HG03442 (cell line): Measurements from ENCODE around the gene RPL35A.
"Not testable (repeated sequence)": the region's sequence is repeated elsewhere in the genome, so short reads cannot be mapped to it uniquely, and the experiment has no call there.

Experiments
- ATAC-seq: cut with Tn5 transposase; IDR thresholded peaks from one replicate; pipeline ENCODE4 v1.9.1; 2021; ENCODE audit warnings: mild to moderate bottlenecking, moderate library complexity; ENCODE audit not compliant: unreplicated experiment

The RPL35A gene

DNA sequence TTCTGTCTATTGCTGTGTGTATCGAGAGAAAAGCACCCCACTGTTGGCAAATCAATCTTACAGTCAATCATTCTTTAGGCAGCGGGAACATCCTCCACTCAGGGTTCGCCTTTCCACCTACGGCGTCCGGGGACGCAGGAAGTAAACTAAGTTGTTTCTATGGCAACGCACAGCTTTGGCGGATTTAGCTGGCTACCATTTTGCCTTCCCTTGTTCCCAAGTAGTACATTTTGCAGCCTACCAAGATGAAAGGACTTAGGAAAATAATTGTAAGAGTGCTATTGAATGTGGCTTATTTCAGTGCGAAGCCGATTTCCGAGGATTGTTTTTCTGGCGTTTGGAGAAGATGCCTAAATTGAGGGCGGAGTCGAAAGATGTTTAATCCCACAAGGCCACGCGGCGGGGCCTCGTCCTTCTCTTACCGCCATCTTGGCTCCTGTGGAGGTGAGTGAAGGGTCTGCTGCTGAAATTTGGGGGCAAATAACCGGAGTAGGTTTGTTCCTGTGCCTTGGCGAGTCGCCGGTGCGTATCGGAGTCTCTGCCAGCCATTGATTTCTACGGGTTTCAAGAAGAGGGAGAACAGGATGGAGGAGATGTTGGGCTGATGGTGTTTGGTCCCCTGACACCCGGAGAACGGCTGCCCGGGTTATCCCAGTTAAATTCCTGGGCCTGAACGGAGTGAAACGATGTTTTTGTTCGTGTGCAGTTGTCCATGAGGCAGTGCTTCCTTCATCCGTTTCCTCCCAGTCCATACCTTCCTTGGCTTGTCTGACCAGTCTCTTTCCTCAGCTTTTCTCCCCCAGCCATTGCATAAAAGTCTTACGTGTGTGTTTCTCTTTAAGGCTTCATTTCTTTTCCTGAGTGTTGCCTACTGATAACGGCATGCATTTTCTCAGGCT, at the start of gene RPL35A:
RPL35A (plus strand) TSS at position 413 of the 899 bp plus-strand sequence. CDS start 778 bp downstream, outside the sequence.
- ATAC-seq: peak; percentile 91

DNA sequence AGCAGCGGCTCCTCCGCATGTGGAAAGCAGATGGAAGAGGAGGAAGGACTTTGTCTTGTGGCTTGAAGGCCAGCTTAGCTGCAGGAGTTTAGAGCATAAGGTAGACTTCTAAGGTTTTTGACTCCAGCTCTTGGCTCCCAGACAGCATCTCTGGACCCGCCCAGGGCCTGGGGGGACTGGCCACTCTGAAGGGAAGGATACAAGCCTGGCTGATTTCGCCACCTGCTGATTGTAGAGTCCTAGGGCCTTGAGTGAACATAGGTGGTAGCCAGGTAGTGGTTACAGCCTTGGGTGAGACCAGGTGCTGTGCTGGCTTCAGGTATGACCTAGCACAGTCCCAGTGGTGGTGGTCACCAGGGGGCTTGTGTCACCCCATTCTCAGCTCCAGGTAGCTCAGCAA, 48.4 kb upstream of the RPL35A start:
- ATAC-seq: no peak

- peak; percentile 90 for ATAC-seq
These were observed 43.8 kb upstream of the RPL35A start for GRCh38 chr3:197906023-197906849.

- ATAC-seq: no peak
These were observed 43.2 kb upstream of the RPL35A start for GRCh38 chr3:197906850-197907187.

DNA sequence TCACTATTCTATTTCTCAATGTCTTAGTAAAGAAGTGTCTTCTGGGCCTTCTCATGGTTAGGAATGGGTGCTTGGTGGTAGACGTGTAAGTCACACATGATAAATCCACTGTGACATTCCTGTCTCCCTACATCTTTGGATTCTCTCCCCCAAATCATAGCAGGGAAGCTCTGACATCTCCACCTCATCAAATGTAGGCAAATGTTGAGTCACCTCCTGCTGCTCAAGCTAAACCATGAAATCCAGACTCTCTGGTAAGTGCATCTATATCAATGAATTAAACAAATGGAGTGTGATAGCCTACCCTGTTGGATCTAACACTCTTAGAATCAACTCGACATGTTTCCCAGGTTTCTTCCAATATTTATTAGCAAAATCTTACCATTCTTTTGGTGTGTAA, 42.8 kb upstream of the RPL35A start:
- no peak for ATAC-seq

- ATAC-seq: not testable (repeated sequence)
These were observed 41.4 kb upstream of the RPL35A start for GRCh38 chr3:197908550-197908949.

GRCh38 chr3:197908957-197909701, 40.9 kb upstream of the RPL35A start:
- no peak for ATAC-seq

- ATAC-seq: no peak
These were observed 37.1 kb upstream of the RPL35A start for GRCh38 chr3:197912741-197913476.

GRCh38 chr3:197913641-197914380, 36.2 kb upstream of the RPL35A start:
- ATAC-seq: no peak

GRCh38 chr3:197921429-197922275, 28.3 kb upstream of the RPL35A start:
- ATAC-seq: not testable (repeated sequence)

DNA sequence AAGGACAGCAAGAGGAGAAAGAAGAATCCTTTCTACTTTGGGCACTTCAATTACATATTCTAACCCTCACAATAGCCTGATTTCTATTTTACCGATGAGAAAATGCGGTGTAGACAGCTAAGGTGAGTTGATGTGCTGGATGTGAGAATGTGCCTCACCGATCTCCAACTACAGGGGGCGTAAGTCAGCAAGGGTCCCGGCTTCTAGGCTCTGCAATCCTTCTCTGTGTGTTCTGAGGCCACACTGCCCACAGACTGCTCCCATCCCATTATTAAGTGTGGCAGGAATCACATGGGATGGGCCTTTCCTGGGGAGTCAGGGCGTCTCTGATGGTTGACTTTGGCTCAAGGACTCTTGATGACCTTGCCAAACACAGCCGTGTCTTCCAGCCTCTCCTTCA, 23.6 kb upstream of the RPL35A start:
- no peak for ATAC-seq

GRCh38 chr3:197927578-197927977, 22.4 kb upstream of the RPL35A start:
- ATAC-seq: not testable (repeated sequence)

DNA sequence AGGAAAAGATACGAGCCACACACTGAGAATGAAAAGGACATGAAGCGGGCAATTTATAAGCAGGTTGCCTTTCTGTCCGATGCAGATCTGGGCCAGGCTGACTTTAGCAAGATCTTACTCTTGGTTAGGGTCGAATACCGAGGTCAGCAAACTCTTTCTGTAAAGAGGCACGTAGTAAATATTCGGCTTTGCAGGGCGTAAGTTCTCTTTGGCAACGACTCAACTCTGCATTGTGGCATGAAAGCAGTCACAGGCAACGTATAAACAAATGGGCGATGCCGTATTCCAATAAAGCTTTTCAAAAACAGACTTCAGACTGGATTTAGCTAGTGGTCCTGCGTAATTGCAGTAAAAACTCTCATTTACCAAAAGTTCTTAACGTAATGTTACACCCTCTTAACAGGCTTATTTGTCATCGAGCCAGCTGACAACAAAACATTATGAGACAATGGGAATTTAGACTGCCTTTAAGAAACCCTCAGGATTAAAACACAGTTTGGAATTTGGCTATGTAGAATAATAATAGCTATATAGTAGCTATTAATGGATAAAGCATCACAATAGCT, 13.1 kb upstream of the RPL35A start:
- no peak for ATAC-seq

DNA sequence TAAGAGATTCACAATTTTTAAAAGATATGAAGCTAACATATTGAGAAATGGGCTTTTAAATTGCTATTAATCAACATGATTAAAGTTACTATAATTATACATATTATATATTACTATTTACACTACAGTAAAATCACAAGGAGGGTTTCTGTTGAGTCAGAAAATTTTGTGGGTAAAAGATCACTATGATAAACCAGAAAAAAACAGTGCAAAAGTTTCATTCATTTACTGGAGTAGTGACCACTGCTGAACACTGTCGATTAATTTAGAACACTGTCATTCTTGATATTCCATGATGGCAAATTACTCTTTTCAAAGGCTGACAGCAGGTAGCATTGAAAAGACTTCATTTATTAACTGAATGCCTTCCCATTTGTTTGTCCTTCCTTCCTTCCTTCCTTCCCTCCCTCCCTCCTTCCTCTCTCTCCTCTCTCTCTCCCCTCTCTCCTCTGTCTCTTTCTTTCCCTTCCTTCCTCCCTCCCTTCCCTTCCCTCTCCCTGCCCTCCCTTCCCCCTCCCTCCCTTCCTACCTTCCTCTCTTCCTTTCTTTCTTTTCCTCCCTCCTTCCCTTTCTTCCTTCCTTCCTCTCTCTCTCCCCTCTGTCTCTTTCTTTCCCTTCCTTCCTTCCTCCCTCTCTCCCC, 9.1 kb upstream of the RPL35A start:
- no peak for ATAC-seq

- no peak for ATAC-seq
These were observed 6.9 kb upstream of the RPL35A start for GRCh38 chr3:197942956-197943556.

DNA sequence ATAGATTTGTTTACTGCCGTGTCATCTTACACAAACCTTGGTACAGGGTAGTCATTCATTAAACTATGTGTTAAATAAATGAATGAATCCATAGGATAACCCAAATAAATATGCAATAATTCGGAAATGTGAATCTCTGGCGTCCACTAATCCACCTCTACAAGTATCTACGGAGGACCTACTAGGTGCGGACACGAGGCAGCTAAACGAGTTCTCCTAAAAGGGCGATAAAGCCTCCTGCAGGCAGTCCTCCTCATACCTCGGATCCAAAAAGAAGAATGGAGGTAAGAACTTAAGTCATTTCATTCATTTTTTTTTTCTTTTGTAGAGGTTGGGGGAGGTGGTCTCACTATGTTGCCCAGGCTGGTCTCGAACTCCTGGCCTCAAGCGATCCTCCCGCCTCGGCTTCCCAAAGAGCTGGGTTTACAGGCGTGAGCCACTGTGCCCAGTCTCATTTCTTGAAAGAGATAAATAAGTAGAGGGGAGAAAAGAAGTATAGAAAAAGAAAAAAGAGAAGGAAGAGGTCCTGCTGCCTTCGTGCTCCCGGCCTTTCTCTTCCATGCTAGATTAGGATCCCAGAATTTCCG, 706 bp upstream of the RPL35A start:
- no peak for ATAC-seq

GRCh38 chr3:197950677-197951061, 679 bp downstream of the RPL35A start:
- no peak for ATAC-seq
